GM19239 (cell line): ENCODE data around the gene KLHL42.
"Not testable (repeated sequence)": the region's sequence is repeated elsewhere in the genome, so short reads cannot be mapped to it uniquely, and the experiment has no call there.

ENCODE experiments used
- DNase-seq: peaks from one replicate; pipeline ENCODE4 v3.0.0; 2011; ENCODE audit warnings: low spot score; ENCODE audit not compliant: insufficient read length
- FAIRE-seq: peaks from 2 replicates; lab custom pipeline; 2011; peaks lifted over from hg19 to GRCh38; lab: Jason Lieb, UNC

Gene KLHL42

DNA sequence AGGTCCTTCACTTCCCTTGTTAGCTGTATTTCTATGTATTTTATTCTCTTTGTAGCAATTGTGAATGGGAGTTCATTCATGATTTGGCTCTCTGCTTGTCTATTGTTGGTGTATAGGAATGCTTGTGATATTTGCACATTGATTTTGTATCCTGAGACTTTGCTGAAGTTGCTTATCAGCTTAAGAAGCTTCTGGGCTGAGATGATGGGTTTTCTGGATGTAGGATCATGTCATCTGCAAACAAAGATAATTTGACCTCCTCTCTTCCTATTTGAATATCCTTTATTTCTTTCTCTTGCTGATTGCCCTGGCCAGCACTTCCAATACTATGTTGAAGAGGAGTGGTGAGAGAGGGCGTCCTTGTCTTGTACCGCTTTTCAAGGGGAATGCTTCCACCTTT is 67.3 kb downstream of the KLHL42 start:
- FAIRE-seq, DNase-seq: not testable (repeated sequence)

GRCh38 chr12:27851311-27851710 is 71.3 kb downstream of the KLHL42 start:
- no peak for DNase-seq
- FAIRE-seq: no peak

- no peak for FAIRE-seq
- DNase-seq: no peak
These were observed 72.1 kb downstream of the KLHL42 start for GRCh38 chr12:27852117-27852516.
